NCI-H524 (cell line): ENCODE results near the gene REC114.
"Not testable (repeated sequence)": the region's sequence is repeated elsewhere in the genome, so short reads cannot be mapped to it uniquely, and the experiment has no call there.

ENCODE experiments used
- DNase-seq, 2 experiments: peaks; one replicate each; lab custom pipeline; 2025; lab: John Stamatoyannopoulos, UW

Gene REC114

DNA sequence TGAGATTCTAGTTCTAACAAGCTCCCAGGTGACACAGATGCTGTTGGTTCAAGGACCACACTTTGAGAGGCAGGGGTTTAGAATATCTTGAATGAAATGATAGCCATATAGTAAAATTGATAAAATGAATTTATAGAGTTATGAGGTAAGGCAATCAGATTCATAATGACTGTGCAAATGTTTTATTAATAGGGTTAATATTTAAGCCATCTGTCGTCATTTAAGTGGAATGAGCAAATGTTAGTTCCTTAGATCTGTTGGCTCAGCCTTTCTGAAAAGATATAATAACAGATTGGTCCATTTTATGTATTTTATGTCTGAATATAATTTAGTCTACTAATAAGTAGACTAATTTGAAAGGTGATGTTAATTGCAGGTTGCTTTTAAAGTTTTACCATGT, 12.9 kb downstream of the REC114 start:
- peak; percentile 38 to 83 for DNase-seq

DNA sequence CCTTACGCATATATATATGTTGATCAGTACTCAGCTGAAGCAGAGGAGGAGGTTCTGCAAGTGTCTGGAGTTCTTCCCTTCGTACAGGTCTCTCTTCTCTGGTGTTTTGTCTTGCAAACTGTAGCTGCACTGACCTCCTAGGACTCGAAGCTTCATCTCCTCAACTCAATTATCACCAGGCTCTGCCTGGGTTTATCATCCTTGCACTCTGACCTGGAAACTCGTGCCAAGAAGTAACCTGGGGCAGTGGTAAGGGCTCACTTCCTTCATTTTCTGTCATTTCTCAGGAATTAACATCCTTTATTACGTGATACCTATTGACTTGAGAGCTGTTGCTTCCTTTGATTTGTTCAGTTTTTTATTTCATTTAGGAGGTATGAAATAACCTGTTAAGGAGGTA, 14.4 kb downstream of the REC114 start:
- no peak for DNase-seq

- no peak for DNase-seq
Measured at GRCh38 chr15:73460662-73461061, 17.7 kb downstream of the REC114 start.

GRCh38 chr15:73464602-73465001, 21.6 kb downstream of the REC114 start:
- no peak for DNase-seq

- no peak for DNase-seq
Measured at GRCh38 chr15:73467758-73468157, 24.8 kb downstream of the REC114 start.

GRCh38 chr15:73474785-73475184, 31.8 kb downstream of the REC114 start:
- no peak for DNase-seq

DNA sequence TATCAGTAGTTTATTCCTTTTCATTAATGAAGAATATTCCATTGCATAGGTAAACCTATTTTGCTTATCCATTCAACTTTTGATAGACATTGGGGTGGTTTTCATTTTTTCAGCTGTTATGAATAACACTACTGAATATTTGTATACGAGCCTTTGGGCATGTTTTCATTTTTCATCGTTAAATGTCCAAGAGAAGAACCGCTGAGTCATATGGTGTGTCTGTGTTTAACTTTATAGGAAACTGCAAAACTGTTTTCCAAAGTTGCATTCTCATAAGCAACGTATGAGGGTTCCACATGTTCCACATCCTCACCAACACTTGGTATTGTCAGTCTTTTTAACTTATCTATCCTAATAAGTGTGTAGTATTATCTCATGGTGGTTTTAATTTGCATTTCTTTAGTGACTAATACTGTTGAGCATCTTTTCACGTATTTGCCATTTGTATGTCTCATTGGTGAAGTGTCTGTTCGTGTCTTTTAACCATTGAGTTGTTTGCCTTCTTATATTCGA, 33.8 kb downstream of the REC114 start:
- no peak for DNase-seq

GRCh38 chr15:73480050-73480449, 37.1 kb downstream of the REC114 start:
- no peak for DNase-seq

DNA sequence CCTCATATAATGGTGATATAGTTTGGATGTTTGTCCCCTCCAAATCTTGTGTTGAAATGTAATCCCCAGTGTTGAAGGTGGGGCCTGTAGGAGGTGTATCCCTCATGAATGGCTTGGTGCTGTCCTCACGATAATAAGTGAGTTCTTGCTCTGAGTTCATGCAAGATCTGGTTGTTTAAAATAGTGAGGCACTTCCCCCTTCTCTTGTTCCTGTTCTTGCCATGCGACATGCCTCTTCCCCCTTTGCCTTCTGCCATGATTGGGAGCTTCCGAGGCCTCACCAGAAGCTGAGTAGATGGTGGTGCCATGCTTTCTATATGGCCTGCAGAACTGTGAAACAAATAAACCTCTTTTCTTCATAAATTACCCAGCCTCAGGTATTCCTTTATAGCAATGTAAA, 39.2 kb downstream of the REC114 start:
- no peak for DNase-seq

DNA sequence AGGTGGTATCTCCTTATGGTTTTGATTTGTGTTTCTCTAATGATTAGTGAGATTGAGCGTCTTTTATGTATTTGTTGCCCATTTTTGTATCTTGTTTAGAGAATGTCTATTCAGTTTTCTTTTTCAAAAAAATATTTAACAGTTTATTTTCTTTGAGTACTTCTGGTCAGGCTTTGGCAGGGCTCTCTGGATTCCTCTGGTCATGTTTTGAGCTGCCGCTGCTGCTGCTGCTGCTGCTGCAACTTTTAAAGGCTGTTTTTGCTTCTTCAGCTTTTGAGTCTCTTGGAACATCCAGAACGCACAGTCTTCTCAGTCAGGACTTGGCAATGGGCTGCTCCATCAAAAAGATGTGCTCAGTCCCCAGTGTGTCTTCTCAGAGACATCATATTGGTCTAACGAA, 40.1 kb downstream of the REC114 start:
- no peak for DNase-seq

DNA sequence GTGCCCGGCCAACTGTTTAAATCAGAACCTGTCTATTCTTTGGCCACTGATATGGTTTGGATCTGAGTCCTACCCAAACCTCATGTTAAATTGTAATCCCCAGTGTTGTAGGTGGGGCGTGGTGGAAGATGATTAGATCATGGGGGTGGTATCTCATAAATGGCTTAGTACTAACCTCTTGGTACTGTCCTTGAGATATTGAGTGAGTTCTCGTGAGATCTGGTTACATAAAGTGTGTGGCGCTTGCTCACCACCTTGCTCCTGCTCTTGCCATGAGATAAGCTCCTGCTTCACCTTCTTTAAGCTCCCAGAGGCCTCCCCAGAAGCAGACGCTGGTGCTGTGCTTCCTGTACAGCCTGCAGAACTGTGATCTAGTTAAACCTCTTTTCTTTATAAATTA, 42.4 kb downstream of the REC114 start:
- DNase-seq: no peak

DNA sequence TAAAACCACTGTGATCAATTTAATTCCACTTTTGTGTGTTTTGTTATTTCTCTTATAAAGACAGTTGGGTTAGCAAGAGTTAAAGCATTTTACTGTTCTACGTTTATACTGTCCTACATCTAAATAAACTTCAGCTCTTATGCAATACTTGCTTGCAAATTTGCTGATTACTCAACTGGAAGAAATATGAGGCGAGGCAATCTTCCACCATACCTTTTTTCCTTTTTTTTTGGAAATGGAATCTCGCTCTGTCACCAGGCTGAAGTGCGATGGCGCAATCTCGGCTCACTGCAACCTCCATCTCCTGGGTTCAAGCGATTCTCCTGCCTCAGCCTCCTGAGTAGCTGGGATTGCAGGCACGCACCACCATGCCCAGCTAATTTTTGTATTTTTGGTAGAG, 42.9 kb downstream of the REC114 start:
- not testable (repeated sequence) for DNase-seq

GRCh38 chr15:73488698-73489097, 45.7 kb downstream of the REC114 start:
- DNase-seq: no peak

GRCh38 chr15:73493922-73494321, 51.0 kb downstream of the REC114 start:
- no peak for DNase-seq

DNA sequence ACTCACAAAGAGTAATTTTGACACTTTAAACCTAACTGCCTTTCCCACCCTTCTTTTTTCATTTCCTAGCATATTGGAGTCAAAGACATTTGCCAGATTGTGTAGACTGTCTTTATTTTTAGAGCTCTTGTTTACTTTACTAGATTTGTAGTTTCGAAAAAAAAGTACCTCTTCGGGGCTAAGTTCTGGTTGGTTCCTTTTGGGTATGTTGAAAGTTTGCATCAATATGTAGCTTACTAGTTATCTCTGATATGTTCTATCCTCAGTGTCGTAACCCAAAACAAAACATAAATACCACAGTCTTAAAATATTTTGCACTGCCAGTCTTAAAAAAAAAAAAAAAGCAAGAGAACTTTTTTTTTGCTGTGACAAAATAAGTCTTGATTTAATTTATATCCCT, 52.2 kb downstream of the REC114 start:
- no peak for DNase-seq

DNA sequence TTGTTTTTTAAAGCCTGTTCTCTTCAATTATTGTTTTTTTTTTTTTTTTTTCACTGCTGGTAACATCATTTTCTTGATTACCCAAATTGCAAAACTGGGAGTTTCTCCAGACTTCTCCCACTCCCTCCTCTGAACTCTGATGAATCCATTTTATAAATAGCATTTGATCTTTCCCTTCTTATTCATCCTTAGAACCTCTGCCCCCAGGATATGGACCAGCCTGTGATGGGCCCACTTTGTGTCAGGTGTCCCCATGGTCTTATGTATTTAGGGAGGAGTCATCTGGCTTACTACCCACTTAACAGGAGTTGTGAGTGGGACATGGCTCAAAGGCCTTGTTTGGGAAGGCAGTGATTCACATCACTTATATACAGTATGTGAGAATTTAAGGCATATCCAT, 57.7 kb downstream of the REC114 start:
- DNase-seq: no peak

DNA sequence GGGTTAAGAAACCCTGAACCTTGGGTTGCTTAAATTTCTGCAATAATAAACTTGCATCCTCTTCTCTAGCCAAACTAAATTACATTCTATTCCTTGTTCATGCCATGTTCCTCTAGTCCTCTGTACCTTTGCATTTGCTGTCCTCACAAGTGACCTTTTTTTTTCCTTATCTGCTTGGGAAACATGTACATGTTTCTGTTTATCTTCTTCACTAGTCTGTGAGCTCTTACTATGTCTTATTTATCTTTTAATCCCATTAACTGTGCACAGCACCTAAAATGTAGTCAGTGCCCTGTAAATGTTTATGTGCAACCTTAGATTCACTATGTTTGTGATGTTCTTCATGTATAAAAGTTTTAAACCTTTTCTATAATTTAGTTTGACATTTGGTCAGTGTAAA, 61.9 kb downstream of the REC114 start:
- DNase-seq: no peak

DNA sequence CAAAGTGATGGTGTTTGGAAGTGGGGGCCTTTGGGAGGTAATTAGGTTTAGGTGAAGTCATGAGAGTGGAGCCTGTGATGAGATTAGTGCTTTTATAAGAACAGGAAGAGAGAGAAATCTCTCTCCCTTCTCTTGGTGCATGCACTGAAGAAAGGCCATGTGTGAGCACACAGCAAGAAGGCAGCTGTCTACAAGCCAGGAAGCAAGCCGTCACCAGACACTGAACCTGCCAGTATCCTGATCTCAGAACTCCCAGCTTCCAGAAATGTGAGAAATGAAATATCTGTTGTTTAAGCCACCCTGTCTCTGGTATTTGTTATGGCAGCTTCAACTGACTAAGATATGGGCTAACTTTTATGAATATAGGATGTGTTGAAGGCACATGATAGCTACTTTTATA, 72.6 kb downstream of the REC114 start:
- no peak for DNase-seq

GRCh38 chr15:73517566-73517965, 74.6 kb downstream of the REC114 start:
- no peak for DNase-seq

DNA sequence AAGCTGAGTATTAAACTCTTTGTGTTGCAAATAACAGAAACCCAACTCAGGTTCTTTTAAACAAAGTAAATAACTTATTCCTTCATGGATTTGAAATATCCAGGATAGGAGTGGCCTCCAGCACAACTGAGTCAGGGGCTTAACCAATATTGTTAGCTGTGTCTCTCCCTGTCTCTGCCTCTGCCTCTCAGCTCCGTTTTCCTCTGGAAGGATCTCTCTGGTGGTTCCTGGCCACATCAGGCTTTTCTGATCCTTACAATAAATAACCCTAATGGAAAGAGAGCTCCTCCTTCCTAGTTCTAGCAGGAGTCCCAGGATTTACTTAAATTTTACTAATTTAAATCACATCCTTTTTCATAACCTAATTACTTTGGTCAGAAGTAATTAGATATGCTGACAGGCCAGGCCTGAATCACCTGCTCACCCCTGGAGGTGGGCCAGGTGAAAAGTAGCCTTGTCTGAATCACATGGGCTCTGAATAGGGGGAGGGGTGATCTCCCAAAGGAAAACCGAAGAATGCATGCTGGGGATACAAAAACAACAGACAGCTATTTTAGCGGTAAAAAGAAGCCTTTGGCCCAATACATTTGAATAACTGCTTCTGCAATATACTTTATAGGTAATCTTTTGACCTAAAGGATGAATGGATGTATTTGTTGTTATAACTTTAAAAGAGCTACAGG, 75.4 kb downstream of the REC114 start:
- no peak for DNase-seq

- DNase-seq: peak in 1 of 2 experiments; percentile 32
Measured at GRCh38 chr15:73518876-73519733, 76.1 kb downstream of the REC114 start.

GRCh38 chr15:73522011-73522410, 79.0 kb downstream of the REC114 start:
- DNase-seq: no peak

GRCh38 chr15:73524919-73525318, 82.0 kb downstream of the REC114 start:
- no peak for DNase-seq
